ENCODE results near the gene TMEM250. TPM values are rescaled to one million over a fixed set of nuclear protein-coding genes. Genes with fewer than 3 reads are reported as not detected.

TMEM250 gene
- total RNA-seq, 1 donor from 2014 or later = 33.6 TPM

DNA sequence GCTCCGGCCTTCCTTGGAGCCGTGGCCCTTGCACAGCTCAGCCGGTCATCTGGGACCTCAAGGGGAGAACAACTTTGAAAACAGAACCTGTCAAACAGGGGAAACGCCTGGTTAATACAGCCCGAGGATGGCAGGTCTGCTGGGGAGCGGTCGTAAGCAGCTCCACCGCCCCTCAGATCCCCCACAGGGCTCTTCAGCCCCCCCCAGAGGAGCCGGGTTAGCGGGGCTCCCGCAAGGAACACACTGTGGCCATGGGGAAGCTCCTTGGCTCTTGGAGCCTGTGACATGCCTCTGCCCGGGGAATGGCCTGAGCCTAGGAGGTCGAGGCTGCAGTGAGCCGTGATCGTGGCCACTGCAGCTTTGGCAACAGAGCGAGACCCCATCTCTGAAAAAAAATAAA, 6.8 kb downstream of the TMEM250 start:
- Mint-ChIP-seq H3K27me3 (ENCODE audit: unreplicated experiment) (peaks cover 10% of the 10 kb centered on the region), H3K27ac (ENCODE audit: unreplicated experiment) (no peak overlapping the region), H3K9me3 (ENCODE audit: unreplicated experiment) (no peaks in the 10 kb centered on the region), H3K4me3 (ENCODE audit: unreplicated experiment) (no peak overlapping the region), H3K4me1 (ENCODE audit: unreplicated experiment) (no peaks in the 10 kb centered on the region), H3K36me3 (ENCODE audit: low read depth, unreplicated experiment) (no peaks in the 10 kb centered on the region)
- TF ChIP-seq, protein P1, sequence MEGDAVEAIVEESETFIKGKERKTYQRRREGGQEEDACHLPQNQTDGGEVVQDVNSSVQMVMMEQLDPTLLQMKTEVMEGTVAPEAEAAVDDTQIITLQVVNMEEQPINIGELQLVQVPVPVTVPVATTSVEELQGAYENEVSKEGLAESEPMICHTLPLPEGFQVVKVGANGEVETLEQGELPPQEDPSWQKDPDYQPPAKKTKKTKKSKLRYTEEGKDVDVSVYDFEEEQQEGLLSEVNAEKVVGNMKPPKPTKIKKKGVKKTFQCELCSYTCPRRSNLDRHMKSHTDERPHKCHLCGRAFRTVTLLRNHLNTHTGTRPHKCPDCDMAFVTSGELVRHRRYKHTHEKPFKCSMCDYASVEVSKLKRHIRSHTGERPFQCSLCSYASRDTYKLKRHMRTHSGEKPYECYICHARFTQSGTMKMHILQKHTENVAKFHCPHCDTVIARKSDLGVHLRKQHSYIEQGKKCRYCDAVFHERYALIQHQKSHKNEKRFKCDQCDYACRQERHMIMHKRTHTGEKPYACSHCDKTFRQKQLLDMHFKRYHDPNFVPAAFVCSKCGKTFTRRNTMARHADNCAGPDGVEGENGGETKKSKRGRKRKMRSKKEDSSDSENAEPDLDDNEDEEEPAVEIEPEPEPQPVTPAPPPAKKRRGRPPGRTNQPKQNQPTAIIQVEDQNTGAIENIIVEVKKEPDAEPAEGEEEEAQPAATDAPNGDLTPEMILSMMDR (IDR thresholded peaks at IDR 0.05; ENCODE audit: unreplicated experiment) = no peak
- DNase-seq (ENCODE audit: low spot score) = no peak

DNA sequence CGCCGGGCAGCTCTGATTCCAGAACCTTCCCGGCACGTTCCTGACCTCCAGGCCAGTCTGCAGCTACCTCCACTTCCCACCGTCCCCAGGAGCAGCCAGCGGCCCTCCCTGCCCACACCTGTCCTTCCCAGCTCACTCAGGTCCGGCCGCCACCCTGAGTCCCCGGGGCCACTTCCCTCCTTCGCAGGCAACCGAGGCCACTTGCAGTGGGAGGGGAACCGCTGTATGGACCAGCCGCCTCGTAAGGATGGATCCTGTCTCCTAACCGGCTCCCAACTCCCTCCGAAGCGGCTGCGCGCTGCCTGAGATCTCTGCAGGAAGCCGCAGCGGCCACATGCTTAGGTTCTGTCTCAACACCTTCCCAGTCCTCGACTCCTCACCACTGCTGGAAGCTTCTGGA, 7.5 kb downstream of the TMEM250 start:
- Mint-ChIP-seq H3K36me3 (ENCODE audit: low read depth, unreplicated experiment) (no peaks in the 10 kb centered on the region), H3K27ac (ENCODE audit: unreplicated experiment) (no peak overlapping the region), H3K4me3 (ENCODE audit: unreplicated experiment) (no peak overlapping the region), H3K27me3 (ENCODE audit: unreplicated experiment) (peaks cover 9% of the 10 kb centered on the region), H3K9me3 (ENCODE audit: unreplicated experiment) (no peaks in the 10 kb centered on the region), H3K4me1 (ENCODE audit: unreplicated experiment) (no peaks in the 10 kb centered on the region)
- TF ChIP-seq, protein P1 (IDR thresholded peaks at IDR 0.05; ENCODE audit: unreplicated experiment) = no peak
- DNase-seq (ENCODE audit: low spot score) = no peak

GRCh38 chr9:136110082-136111061, 8.3 kb downstream of the TMEM250 start:
- H3K9me3 Mint-ChIP-seq (ENCODE audit: unreplicated experiment) = no peaks in the 10 kb centered on the region
- no peaks in the 10 kb centered on the region for H3K4me1 Mint-ChIP-seq (ENCODE audit: unreplicated experiment)
- H3K36me3 Mint-ChIP-seq (ENCODE audit: low read depth, unreplicated experiment) = no peaks in the 10 kb centered on the region
- TF ChIP-seq, protein P1 (IDR thresholded peaks at IDR 0.05; ENCODE audit: unreplicated experiment) = no peak
- H3K27ac Mint-ChIP-seq (ENCODE audit: unreplicated experiment) = no peak overlapping the region
- H3K27me3 Mint-ChIP-seq (ENCODE audit: unreplicated experiment) = peaks cover 9% of the 10 kb centered on the region
- H3K4me3 Mint-ChIP-seq (ENCODE audit: unreplicated experiment) = no peak overlapping the region
- DNase-seq (ENCODE audit: low spot score) = no peak

DNA sequence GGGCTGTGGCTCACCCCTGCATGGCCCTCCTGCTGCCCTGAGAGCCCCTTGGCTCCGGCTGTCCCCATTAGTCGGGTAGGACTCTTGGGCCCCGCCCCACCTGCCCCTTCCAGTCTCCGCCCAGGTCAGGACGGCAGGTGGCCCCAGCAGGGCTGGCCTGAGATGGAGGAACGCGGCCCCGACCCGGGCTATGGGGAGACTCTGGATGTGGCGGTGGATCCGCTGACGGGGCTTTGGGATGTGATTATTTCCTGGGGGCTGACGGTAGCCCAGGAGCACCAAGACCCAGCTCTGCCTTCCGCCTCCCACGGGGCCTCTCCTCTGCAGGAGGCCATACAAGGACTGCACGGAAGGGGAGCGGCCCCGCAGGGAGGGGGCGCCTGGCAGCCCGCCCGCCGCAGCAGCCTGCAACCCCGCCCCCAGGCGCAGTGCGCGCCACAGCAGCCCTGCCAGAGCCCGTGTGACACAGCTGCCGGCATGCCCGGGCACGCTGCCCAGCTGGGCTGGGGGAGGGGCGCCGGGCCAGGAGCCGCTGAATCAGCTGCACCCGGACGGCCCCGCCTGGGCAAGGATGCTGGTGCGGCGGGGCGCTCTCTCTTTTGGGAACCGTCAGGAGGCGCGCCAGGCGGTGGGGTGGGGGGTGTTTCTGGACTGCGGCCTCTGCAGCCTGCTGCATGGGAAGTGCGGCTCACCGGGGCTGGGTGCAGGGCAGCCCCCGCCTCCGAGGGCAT, 9.2 kb downstream of the TMEM250 start:
- H3K36me3 Mint-ChIP-seq (ENCODE audit: low read depth, unreplicated experiment) = no peaks in the 10 kb centered on the region
- H3K27me3 Mint-ChIP-seq (ENCODE audit: unreplicated experiment) = peaks cover 10% of the 10 kb centered on the region
- TF ChIP-seq, protein P1 (IDR thresholded peaks at IDR 0.05; ENCODE audit: unreplicated experiment) = no peak
- H3K4me1 Mint-ChIP-seq (ENCODE audit: unreplicated experiment) = no peaks in the 10 kb centered on the region
- H3K4me3 Mint-ChIP-seq (ENCODE audit: unreplicated experiment) = no peak overlapping the region
- peak; percentile 58 for DNase-seq (ENCODE audit: low spot score)
- H3K27ac Mint-ChIP-seq (ENCODE audit: unreplicated experiment) = no peak overlapping the region
- H3K9me3 Mint-ChIP-seq (ENCODE audit: unreplicated experiment) = no peaks in the 10 kb centered on the region
